Measurements from ENCODE around the gene DHH. TPM values are rescaled to one million over a fixed set of nuclear protein-coding genes. Genes with fewer than 3 reads are reported as not detected.

The DHH gene
- total and polyA plus RNA-seq, 10 of the 15 experiments (the other 5 are each of a cell fraction or from before 2014, with no cell fraction given) = 0.01 TPM; not detected in 9

- H3K36me3 ChIP-seq (ENCODE audit: control insufficient read depth in 2 of 2, insufficient read depth in 2 of 2, low read length in 1 of 2) = no peaks in the 10 kb centered on the region; a peak in 1 of 4 replicates
- ChIA-PET SMC1A (ENCODE audit: uncharacterized antibody, unreplicated experiment) (interaction anchor here (0.8 to 1.3 kb wide), 2 partner anchors 11 to 62 kb away, joined by 3 to 4 read pairs; no protein-coding TSS in a partner anchor), RAD21 (ENCODE audit: unreplicated experiment) (interaction anchor here (1.0 to 1.1 kb wide), 2 partner anchors 29 to 50 kb away, joined by 3 to 7 read pairs; partner anchors contain the start of gene TUBA1A), POLR2A (interaction anchor here (0.7 to 1.5 kb wide), 5 partner anchors 8 to 69 kb away, joined by 3 to 4 read pairs (median 3); partner anchors contain the start of genes RHEBL1 and TUBA1A), CTCF (interaction anchor here (1.2 to 2.4 kb wide), 4 partner anchors 9 to 51 kb away, joined by 3 to 8 read pairs (median 4); no protein-coding TSS in a partner anchor)
- H3K9me3 ChIP-seq (replicated peaks; ENCODE audit: control insufficient read depth, insufficient read depth, low read length) = no peaks in the 10 kb centered on the region
- in situ Hi-C loops (cut with MboI) (no loop called here), intact Hi-C loops (cut with micrococcal nuclease; ENCODE audit: unreplicated experiment) (loop anchor here (2.0 kb wide), 1 partner anchor 52 kb away; no protein-coding TSS in a partner anchor)
- H3K4me1 ChIP-seq (ENCODE audit: control insufficient read depth, insufficient read depth, low read length) = peaks cover 5% of the 10 kb centered on the region
- FAIRE-seq (no peak), ATAC-seq (peak; percentile 76), DNase-seq (ENCODE audit: low read depth, low spot score) (no peak)
- H3K79me2 ChIP-seq (ENCODE audit: control insufficient read depth, insufficient read depth, low read length) = peaks cover 5% of the 10 kb centered on the region
- H3K27ac ChIP-seq (ENCODE audit: control insufficient read depth, insufficient read depth) = no peak overlapping the region
- H2AFZ ChIP-seq (ENCODE audit: control insufficient read depth, low read depth, low read length) = no peak overlapping the region
- TF ChIP-seq, protein P1, sequence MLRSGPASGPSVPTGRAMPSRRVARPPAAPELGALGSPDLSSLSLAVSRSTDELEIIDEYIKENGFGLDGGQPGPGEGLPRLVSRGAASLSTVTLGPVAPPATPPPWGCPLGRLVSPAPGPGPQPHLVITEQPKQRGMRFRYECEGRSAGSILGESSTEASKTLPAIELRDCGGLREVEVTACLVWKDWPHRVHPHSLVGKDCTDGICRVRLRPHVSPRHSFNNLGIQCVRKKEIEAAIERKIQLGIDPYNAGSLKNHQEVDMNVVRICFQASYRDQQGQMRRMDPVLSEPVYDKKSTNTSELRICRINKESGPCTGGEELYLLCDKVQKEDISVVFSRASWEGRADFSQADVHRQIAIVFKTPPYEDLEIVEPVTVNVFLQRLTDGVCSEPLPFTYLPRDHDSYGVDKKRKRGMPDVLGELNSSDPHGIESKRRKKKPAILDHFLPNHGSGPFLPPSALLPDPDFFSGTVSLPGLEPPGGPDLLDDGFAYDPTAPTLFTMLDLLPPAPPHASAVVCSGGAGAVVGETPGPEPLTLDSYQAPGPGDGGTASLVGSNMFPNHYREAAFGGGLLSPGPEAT (IDR thresholded peaks at IDR 0.05; ENCODE audit: low read depth) = no peak
- TF ChIP-seq PAX8 (IDR thresholded peaks at IDR 0.05) = no peak
- TF ChIP-seq ZZZ3 (IDR thresholded peaks at IDR 0.05; ENCODE audit: control insufficient read depth, insufficient read length, low read depth) = no peak
- TF ChIP-seq, protein P2, sequence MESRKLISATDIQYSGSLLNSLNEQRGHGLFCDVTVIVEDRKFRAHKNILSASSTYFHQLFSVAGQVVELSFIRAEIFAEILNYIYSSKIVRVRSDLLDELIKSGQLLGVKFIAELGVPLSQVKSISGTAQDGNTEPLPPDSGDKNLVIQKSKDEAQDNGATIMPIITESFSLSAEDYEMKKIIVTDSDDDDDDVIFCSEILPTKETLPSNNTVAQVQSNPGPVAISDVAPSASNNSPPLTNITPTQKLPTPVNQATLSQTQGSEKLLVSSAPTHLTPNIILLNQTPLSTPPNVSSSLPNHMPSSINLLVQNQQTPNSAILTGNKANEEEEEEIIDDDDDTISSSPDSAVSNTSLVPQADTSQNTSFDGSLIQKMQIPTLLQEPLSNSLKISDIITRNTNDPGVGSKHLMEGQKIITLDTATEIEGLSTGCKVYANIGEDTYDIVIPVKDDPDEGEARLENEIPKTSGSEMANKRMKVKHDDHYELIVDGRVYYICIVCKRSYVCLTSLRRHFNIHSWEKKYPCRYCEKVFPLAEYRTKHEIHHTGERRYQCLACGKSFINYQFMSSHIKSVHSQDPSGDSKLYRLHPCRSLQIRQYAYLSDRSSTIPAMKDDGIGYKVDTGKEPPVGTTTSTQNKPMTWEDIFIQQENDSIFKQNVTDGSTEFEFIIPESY (IDR thresholded peaks at IDR 0.05) = no peak
- TF ChIP-seq BCL11A (IDR thresholded peaks at IDR 0.05; ENCODE audit: low read depth, low read length) = no peak
- no peak for TF ChIP-seq POLR2AphosphoS5 (IDR thresholded peaks at IDR 0.05; ENCODE audit: low read length)
- no peak for TF ChIP-seq CHD1 (IDR thresholded peaks at IDR 0.05; ENCODE audit: low read depth, low read length)
- peak; percentile 11; the same call in 1 of the 2 replicates for TF ChIP-seq USF2 (IDR thresholded peaks at IDR 0.05; ENCODE audit: borderline replicate concordance, low read depth, low read length)
- peak; percentile 69; the same call in 1 of the 2 replicates for TF ChIP-seq NFYB (IDR thresholded peaks at IDR 0.05; ENCODE audit: insufficient read depth, low read depth, low read length)
- peak; percentile 60; the same call in 1 of the 2 replicates for TF ChIP-seq RAD51 (IDR thresholded peaks at IDR 0.05)
- TF ChIP-seq TARDBP (IDR thresholded peaks at IDR 0.05; ENCODE audit: borderline replicate concordance) = no peak
- peak; percentile 72 for TF ChIP-seq MEF2B (IDR thresholded peaks at IDR 0.05; ENCODE audit: partially characterized antibody, poor library complexity, severe bottlenecking)
- H4K20me1 ChIP-seq (ENCODE audit: control insufficient read depth, insufficient read depth) = no peaks in the 10 kb centered on the region
- WGBS (ENCODE audit: insufficient coverage, insufficient replicate concordance, low lambda C conversion rate, missing lambda C conversion rate) = 70% methylated on average over 2 of the region's 2 CpGs
- no TSS peak for BruUV-seq (replicated peaks)
- no peak overlapping the region for H3K4me3 ChIP-seq
- no peaks in the 10 kb centered on the region for H3K27me3 ChIP-seq (replicated peaks in 1 of 2; ENCODE audit: control insufficient read depth in 2 of 2, insufficient read depth in 2 of 2, low read length in 1 of 2)
- H3K4me2 ChIP-seq (ENCODE audit: control insufficient read depth, insufficient read depth) = no peak overlapping the region
- no peak overlapping the region for H3K9ac ChIP-seq (ENCODE audit: control insufficient read depth, insufficient read depth, low read length)
Observed at GRCh38 chr12:49138587-49138986, 44.0 kb upstream of the DHH start.
